Gastroesophageal sphincter (tissue), 4 donors: ENCODE data around the gene MLEC. TPM values are rescaled to one million over a fixed set of nuclear protein-coding genes. Genes with fewer than 3 reads are reported as not detected.

Experiments used
- ATAC-seq: fragments of 150-250 bp; one replicate; pipeline ENCODE4 v1.9.1; 2016; ENCODE audit warnings: mild to moderate bottlenecking, moderate library complexity
- H3K27ac ChIP-seq, 4 donors: fragments of 200-600 bp; sonication (generic) in 3 of 4; 1 replicate in 3 of 4; 2 replicates in 1 of 4; pipeline ENCODE4 v1.5.1; 2016 to 2019
- H3K27me3 ChIP-seq: fragments of 200-600 bp; sonication (generic); one replicate; pipeline ENCODE4 v1.5.1; 2019
- H3K36me3 ChIP-seq, 2 donors: fragments of 200-600 bp; sonication (generic); one replicate each; pipeline ENCODE4 v1.5.1; 2019; ENCODE audit warnings: control low read depth in 1 of 2
- H3K4me1 ChIP-seq, 3 donors: fragments of 200-600 bp; sonication (generic); 1 replicate in 2 of 3; 2 replicates in 1 of 3; pipeline ENCODE4 v1.5.1; 2016 to 2019; ENCODE audit warnings: control low read depth in 2 of 3
- H3K4me3 ChIP-seq, 2 donors: fragments of 200-600 bp; sonication (generic); one replicate each; pipeline ENCODE4 v1.5.1; 2019; ENCODE audit warnings: mild to moderate bottlenecking in 1 of 2, moderate library complexity in 1 of 2
- H3K9me3 ChIP-seq, 3 donors: fragments of 200-600 bp; sonication (generic); one replicate each; pipeline ENCODE4 v1.5.1; 2017 to 2019; ENCODE audit warnings: control low read depth in 2 of 3
- CTCF ChIP-seq, 4 experiments: fragments of 200-600 bp in 2 of 4; fragments of 450-650 bp in 2 of 4; sonication (generic) in 1 of 4; IDR thresholded peaks; one replicate each; pipeline ENCODE4 v1.5.1; 2017 to 2019; ENCODE audit warnings: antibody characterized with exemption in 4 of 4, mild to moderate bottlenecking in 2 of 4, moderate library complexity in 2 of 4
- EP300 ChIP-seq: sonication (generic); formaldehyde crosslinking; IDR thresholded peaks from one replicate; pipeline ENCODE4 v1.6.1; 2017; ENCODE audit warnings: antibody characterized with exemption, mild to moderate bottlenecking
- POLR2A ChIP-seq, 2 donors: fragments of 450-650 bp; IDR thresholded peaks; one replicate each; pipeline ENCODE4 v1.6.1; 2017; ENCODE audit warnings: antibody characterized with exemption in 2 of 2, mild to moderate bottlenecking in 2 of 2, moderate library complexity in 1 of 2
- POLR2AphosphoS5 ChIP-seq: sonication (generic); formaldehyde crosslinking; IDR thresholded peaks from one replicate; pipeline ENCODE4 v1.6.1; 2017; ENCODE audit warnings: antibody characterized with exemption
- WGBS, 2 donors: methylation state at CpG; one replicate each; pipeline ENCODE4 v1.1.5; 2018; ENCODE audit warnings: low coverage in 1 of 2; 5-methylcytosine and 5-hydroxymethylcytosine counted together
- total RNA-seq, 4 donors: library from RNA; depleted of rRNA; stranded (reverse); fragments of >200 nt; gene quantifications; one replicate each; pipeline ENCODE4 v1.1.0, GENCODE V29; 2016

MLEC gene
- total RNA-seq, 4 donors from 2014 or later: 41.5 to 82.3 (median 56.9) TPM

GRCh38 chr12:120711411-120711810 lies 24.5 kb downstream of the MLEC start:
- Histone ChIP-seq H3K27ac (peak overlapping the region in 3 of 4 donors; percentile 89 to 95 (median 91)), H3K4me1 (peaks cover 0 to 42% (median 11%) of the 10 kb centered on the region in 3 donors), H3K36me3 (peaks cover 0 to 32% of the 10 kb centered on the region in 2 donors), H3K4me3 (peak overlapping the region; percentile 91 to 93), H3K27me3 (no peaks in the 10 kb centered on the region), H3K9me3 (no peaks in the 10 kb centered on the region)
- WGBS, 2 donors: 20 to 41% methylated on average over 3 to 5 of the region's 6 CpGs
- TF ChIP-seq CTCF (IDR thresholded peaks at IDR 0.05) (no peak), POLR2AphosphoS5 (no peak), POLR2A (IDR thresholded peaks at IDR 0.05) (no peak), EP300 (no peak)
- ATAC-seq: no peak

GRCh38 chr12:120712610-120713009 lies 25.7 kb downstream of the MLEC start:
- Histone ChIP-seq H3K27me3 (no peaks in the 10 kb centered on the region), H3K4me1 (peaks cover 0 to 42% (median 11%) of the 10 kb centered on the region in 3 donors), H3K27ac (no peak overlapping the region), H3K36me3 (peaks cover 0 to 44% of the 10 kb centered on the region in 2 donors), H3K4me3 (no peak overlapping the region), H3K9me3 (no peaks in the 10 kb centered on the region)
- WGBS, 2 donors: 64 to 69% methylated on average over 6 of the region's 6 CpGs
- TF ChIP-seq CTCF (IDR thresholded peaks at IDR 0.05): no peak
- TF ChIP-seq EP300: no peak
- TF ChIP-seq POLR2AphosphoS5: no peak
- TF ChIP-seq POLR2A (IDR thresholded peaks at IDR 0.05): no peak
- ATAC-seq: no peak

- Histone ChIP-seq H3K4me3 (no peak overlapping the region), H3K9me3 (no peaks in the 10 kb centered on the region), H3K4me1 (peaks cover 0 to 42% (median 11%) of the 10 kb centered on the region in 3 donors), H3K36me3 (peaks cover 0 to 58% of the 10 kb centered on the region in 2 donors), H3K27ac (peak overlapping the region in 2 of 4 donors; percentile 21 to 24), H3K27me3 (no peaks in the 10 kb centered on the region)
- 3 to 20% methylated on average over 3 to 4 of the region's 4 CpGs for WGBS, 2 donors
- TF ChIP-seq POLR2AphosphoS5 (no peak), CTCF (IDR thresholded peaks at IDR 0.05) (peak; percentile 77 to 84 (median 82))
- peak; percentile 59 for ATAC-seq
Observed at GRCh38 chr12:120713861-120714482, 27.0 kb downstream of the MLEC start.

GRCh38 chr12:120718055-120718454 lies 31.1 kb downstream of the MLEC start:
- ATAC-seq: no peak
- TF ChIP-seq POLR2AphosphoS5 (no peak), EP300 (no peak), CTCF (IDR thresholded peaks at IDR 0.05) (no peak), POLR2A (IDR thresholded peaks at IDR 0.05) (no peak)
- WGBS, 2 donors: 97% methylated on average over 6 of the region's 9 CpGs; no CpG with 5 or more reads in 1 of the 2 donors

GRCh38 chr12:120719072-120719471 lies 32.1 kb downstream of the MLEC start:
- no peak for TF ChIP-seq EP300
- peaks cover 0 to 96% of the 10 kb centered on the region in 2 donors for H3K36me3 ChIP-seq
- H3K4me1 ChIP-seq: peaks cover 0 to 3% (median 0%) of the 10 kb centered on the region in 3 donors
- ATAC-seq: no peak
- H3K9me3 ChIP-seq: no peaks in the 10 kb centered on the region
- no peak overlapping the region for H3K27ac ChIP-seq
- H3K27me3 ChIP-seq: no peaks in the 10 kb centered on the region
- 82 to 100% methylated on average over 2 of the region's 2 CpGs for WGBS, 2 donors
- H3K4me3 ChIP-seq: no peak overlapping the region

More at GRCh38 chr12:120718055-120718454, 31.1 kb downstream of the MLEC start:
- Histone ChIP-seq H3K4me1 (peaks cover 0 to 12% (median 0%) of the 10 kb centered on the region in 3 donors), H3K27me3 (no peaks in the 10 kb centered on the region), H3K36me3 (peaks cover 0 to 98% of the 10 kb centered on the region in 2 donors), H3K4me3 (no peak overlapping the region), H3K9me3 (no peaks in the 10 kb centered on the region), H3K27ac (no peak overlapping the region)
